BJ (cell line): Measurements from ENCODE around the gene PCSK2. TPM values are rescaled to one million over a fixed set of nuclear protein-coding genes. Genes with fewer than 3 reads are reported as not detected.

Experiments
- CTCF ChIA-PET: fragments of 350-600 bp; formaldehyde crosslinking; extraction: SDS; loops from one replicate; lab custom pipeline; 2021; ENCODE audit warnings: antibody characterized with exemption, inconsistent platforms; lab: Yijun Ruan, JAX
- POLR2A ChIA-PET: fragments of 300-600 bp; sonication (Branson Sonifier 250); formaldehyde crosslinking; extraction: SDS; loops from one replicate; lab custom pipeline; 2021; ENCODE audit warnings: antibody characterized with exemption; lab: Charles Lee
- DNase-seq: peaks from one replicate; pipeline ENCODE4 v3.0.0-alpha.2; 2011; ENCODE audit warnings: low read depth
- H3K27me3 ChIP-seq: 2 replicates; pipeline ENCODE4 v1.6.0; 2011; ENCODE audit warnings: low read length; ENCODE audit not compliant: control insufficient read depth, insufficient read depth
- H3K36me3 ChIP-seq: 2 replicates; pipeline ENCODE4 v1.5.1; 2011; ENCODE audit warnings: low read length; ENCODE audit not compliant: control insufficient read depth, insufficient read depth
- H3K4me3 ChIP-seq: 2 replicates; pipeline ENCODE4 v1.5.1; 2011; ENCODE audit warnings: low read depth, mild to moderate bottlenecking, control low read depth, low read length
- polyA plus RNA-seq: library from polyadenylated mRNA; depleted of rRNA; stranded (reverse); fragments of >200 nt; gene quantifications from 2 replicates; pipeline ENCODE4 v1.2.3, GENCODE V29; 2011
- TF ChIP-seq, protein P1 (sequence below): IDR thresholded peaks from 2 replicates; pipeline ENCODE4 v1.5.1; 2011; ENCODE audit warnings: low read depth, mild to moderate bottlenecking, control low read depth, inconsistent platforms, low read length, moderate library complexity; ENCODE audit not compliant: insufficient read depth

PCSK2 gene
- polyA plus RNA-seq, 1 experiment, result not detected

DNA sequence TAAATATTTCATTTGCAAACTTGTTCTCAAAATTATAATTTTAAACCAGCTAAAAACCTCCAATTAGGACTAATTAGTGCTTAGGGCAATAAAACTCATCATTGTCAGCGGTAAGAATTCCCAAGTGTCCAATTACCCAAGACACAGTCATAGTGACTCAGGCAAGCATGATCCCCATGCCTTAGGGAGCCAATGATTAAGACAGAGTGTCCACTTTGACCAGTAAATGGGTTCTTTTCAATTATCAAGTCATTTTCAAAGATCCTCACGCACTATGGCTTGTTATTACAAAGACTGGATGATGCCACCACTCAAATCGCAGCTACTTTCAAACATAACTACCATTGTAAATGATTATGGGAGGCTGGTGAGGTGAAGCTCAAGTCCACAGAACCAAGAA, 190.4 kb downstream of the PCSK2 start:
- Histone ChIP-seq H3K36me3 (no peaks in the 10 kb centered on the region), H3K27me3 (no peaks in the 10 kb centered on the region; the same call in none of the 2 replicates), H3K4me3 (no peak overlapping the region)
- TF ChIP-seq, protein P1, sequence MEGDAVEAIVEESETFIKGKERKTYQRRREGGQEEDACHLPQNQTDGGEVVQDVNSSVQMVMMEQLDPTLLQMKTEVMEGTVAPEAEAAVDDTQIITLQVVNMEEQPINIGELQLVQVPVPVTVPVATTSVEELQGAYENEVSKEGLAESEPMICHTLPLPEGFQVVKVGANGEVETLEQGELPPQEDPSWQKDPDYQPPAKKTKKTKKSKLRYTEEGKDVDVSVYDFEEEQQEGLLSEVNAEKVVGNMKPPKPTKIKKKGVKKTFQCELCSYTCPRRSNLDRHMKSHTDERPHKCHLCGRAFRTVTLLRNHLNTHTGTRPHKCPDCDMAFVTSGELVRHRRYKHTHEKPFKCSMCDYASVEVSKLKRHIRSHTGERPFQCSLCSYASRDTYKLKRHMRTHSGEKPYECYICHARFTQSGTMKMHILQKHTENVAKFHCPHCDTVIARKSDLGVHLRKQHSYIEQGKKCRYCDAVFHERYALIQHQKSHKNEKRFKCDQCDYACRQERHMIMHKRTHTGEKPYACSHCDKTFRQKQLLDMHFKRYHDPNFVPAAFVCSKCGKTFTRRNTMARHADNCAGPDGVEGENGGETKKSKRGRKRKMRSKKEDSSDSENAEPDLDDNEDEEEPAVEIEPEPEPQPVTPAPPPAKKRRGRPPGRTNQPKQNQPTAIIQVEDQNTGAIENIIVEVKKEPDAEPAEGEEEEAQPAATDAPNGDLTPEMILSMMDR, result no peak
- ChIA-PET CTCF (interaction anchor here (0.6 to 1.6 kb wide), 3 partner anchors 16 to 618 kb away, joined by 3 to 5 read pairs (median 4); no protein-coding TSS in a partner anchor), POLR2A (no interaction called here)
- DNase-seq, result no peak

DNA sequence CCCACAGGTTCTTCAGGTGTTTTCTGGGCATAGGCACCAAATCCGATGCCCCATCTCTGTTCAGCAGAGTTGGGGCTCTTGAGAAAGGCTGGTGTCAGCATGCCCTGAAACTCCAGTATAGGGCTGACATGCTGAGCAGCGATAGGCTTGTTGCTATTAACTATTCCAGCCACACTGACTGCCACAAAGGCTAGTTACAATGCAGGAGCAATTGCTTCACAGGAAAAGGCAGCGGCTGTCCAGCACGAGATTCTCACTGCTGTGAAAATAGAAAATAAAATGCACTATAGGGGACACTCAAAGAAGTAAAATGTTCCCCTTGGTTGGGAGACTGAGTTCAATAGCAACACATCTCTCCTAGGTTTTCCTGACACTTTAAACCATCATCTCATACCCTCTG, 191.9 kb downstream of the PCSK2 start:
- CTCF ChIA-PET, result interaction anchor here (1.6 to 4.0 kb wide), 3 partner anchors 13 to 616 kb away, joined by 4 to 29 read pairs (median 21); no protein-coding TSS in a partner anchor
- Histone ChIP-seq H3K36me3 (no peaks in the 10 kb centered on the region), H3K4me3 (no peak overlapping the region), H3K27me3 (no peaks in the 10 kb centered on the region; the same call in none of the 2 replicates)
- no peak for DNase-seq
- TF ChIP-seq, protein P1, result no peak
- POLR2A ChIA-PET, result no interaction called here

- no peaks in the 10 kb centered on the region for H3K36me3 ChIP-seq
- ChIA-PET CTCF (interaction anchor here (2.8 to 4.0 kb wide), 2 partner anchors 12 to 617 kb away, joined by 21 to 29 read pairs; no protein-coding TSS in a partner anchor), POLR2A (no interaction called here)
- no peaks in the 10 kb centered on the region; the same call in none of the 2 replicates for H3K27me3 ChIP-seq
- no peak for DNase-seq
- TF ChIP-seq, protein P1, result no peak
- H3K4me3 ChIP-seq, result no peak overlapping the region
These were observed 192.7 kb downstream of the PCSK2 start for GRCh38 chr20:17419479-17420041.

GRCh38 chr20:17421493-17421892, 194.7 kb downstream of the PCSK2 start:
- CTCF ChIA-PET, result interaction anchor here (1.3 to 4.0 kb wide), 3 partner anchors 10 to 619 kb away, joined by 3 to 29 read pairs (median 21); no protein-coding TSS in a partner anchor
- TF ChIP-seq, protein P1, result no peak
- DNase-seq, result no peak

DNA sequence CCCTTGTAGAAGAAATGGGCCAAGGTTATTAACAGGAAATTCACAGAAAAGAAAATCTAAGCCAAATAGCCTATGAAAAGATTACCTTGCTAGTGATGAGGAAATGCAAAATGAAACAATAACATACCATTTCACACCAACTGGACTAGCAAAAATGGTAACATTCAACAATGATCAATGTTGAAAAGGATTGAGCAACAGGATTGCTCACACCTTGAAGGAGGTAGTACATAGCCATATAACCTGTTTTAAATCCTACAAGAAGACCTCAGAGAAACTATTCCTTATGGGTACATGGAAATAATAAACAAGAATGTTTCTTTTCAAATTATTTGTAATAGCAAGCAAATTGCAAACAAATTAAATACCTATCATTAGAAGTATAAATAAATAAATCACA, 196.9 kb downstream of the PCSK2 start:
- TF ChIP-seq, protein P1, result no peak
- POLR2A ChIA-PET, result no interaction called here
- CTCF ChIA-PET, result interaction anchor here (0.7 kb wide), 2 partner anchors 620 to 622 kb away, joined by 3 to 4 read pairs; no protein-coding TSS in a partner anchor

More at GRCh38 chr20:17421493-17421892, 194.7 kb downstream of the PCSK2 start:
- Histone ChIP-seq H3K36me3 (no peaks in the 10 kb centered on the region), H3K4me3 (no peak overlapping the region), H3K27me3 (no peaks in the 10 kb centered on the region; the same call in none of the 2 replicates)
- POLR2A ChIA-PET, result no interaction called here

More for the DNA sequence above, 196.9 kb downstream of the PCSK2 start:
- DNase-seq, result no peak
- Histone ChIP-seq H3K4me3 (no peak overlapping the region), H3K36me3 (no peaks in the 10 kb centered on the region), H3K27me3 (no peaks in the 10 kb centered on the region; the same call in 1 of the 2 replicates)
